HUES6 (cell line): ENCODE data around the gene TAF1.
"Not testable (repeated sequence)": the region's sequence is repeated elsewhere in the genome, so short reads cannot be mapped to it uniquely, and the experiment has no call there.

Experiments used
- H3K27ac ChIP-seq: 2 replicates; pipeline ENCODE4 v1.7.0; 2013; ENCODE audit warnings: low read depth, mild to moderate bottlenecking, low read length, inconsistent platforms
- H3K27me3 ChIP-seq: 2 replicates; pipeline ENCODE4 v1.6.1; 2013; ENCODE audit warnings: low read length; ENCODE audit not compliant: control insufficient read depth, insufficient read depth
- H3K36me3 ChIP-seq: 2 replicates; pipeline ENCODE4 v1.6.1; 2013; ENCODE audit warnings: low read length; ENCODE audit not compliant: control insufficient read depth, insufficient read depth
- H3K4me1 ChIP-seq: 2 replicates; pipeline ENCODE4 v1.6.1; 2013; ENCODE audit warnings: low read length; ENCODE audit not compliant: control insufficient read depth, insufficient read depth
- H3K4me3 ChIP-seq: 2 replicates; pipeline ENCODE4 v1.5.1; 2013; ENCODE audit warnings: low read depth, low read length
- H3K9ac ChIP-seq: one replicate; pipeline ENCODE4 v1.6.1; 2013; ENCODE audit warnings: mild to moderate bottlenecking, low read length
- H3K9me3 ChIP-seq: 2 replicates; pipeline ENCODE4 v1.6.1; 2013; ENCODE audit warnings: low read depth, low read length; ENCODE audit not compliant: control insufficient read depth, insufficient read depth

Gene TAF1

DNA sequence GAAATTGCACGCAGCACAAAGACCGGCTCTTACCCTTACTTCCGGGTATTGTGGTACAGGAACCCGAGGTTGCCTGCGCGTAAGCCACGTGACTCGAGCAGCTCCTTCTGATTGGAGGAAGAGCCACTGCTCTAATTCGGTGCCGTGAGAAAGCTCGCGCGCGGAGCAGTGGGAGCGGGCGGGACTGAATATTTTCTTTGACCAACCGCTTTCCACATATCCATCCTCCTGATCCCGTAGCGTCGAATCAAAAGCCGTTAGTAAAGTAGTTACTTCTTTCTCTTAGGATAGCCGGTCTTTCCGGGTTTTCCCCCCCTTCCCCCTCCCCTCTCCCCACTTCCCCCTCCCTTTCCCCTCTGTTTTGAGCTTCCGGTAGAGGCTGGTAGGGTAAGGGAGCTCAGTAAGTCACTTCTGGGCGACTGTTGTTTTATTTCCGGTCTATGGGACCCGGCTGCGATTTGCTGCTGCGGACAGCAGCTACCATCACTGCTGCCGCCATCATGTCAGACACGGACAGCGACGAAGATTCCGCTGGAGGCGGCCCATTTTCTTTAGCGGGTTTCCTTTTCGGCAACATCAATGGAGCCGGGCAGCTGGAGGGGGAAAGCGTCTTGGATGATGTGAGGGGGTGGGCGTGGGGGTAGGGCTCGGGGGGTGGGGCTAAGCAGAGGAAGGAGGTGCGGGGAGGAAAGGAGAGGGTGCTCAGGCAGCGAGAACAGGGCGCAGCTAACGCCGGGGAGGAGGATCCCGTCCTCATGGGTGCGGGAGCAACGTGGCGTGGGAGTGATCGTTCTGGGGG lies at the start of gene TAF1:
TAF1 (plus strand) TSS at position 483 of the 799 bp plus-strand sequence; CDS start at position 501, 18 bp downstream.
- Histone ChIP-seq H3K9me3 (peaks cover 12% of the 10 kb centered on the region; the same call in 1 of the 2 replicates), H3K9ac (peak within 1 kb of the TSS; percentile 96), H3K4me3 (peak within 1 kb of the TSS; percentile 95), H3K4me1 (no peaks in the 10 kb centered on the region), H3K27ac (peak within 1 kb of the TSS; percentile 88), H3K27me3 (no peaks in the 10 kb centered on the region), H3K36me3 (peaks cover 21% of the 10 kb centered on the region)

DNA sequence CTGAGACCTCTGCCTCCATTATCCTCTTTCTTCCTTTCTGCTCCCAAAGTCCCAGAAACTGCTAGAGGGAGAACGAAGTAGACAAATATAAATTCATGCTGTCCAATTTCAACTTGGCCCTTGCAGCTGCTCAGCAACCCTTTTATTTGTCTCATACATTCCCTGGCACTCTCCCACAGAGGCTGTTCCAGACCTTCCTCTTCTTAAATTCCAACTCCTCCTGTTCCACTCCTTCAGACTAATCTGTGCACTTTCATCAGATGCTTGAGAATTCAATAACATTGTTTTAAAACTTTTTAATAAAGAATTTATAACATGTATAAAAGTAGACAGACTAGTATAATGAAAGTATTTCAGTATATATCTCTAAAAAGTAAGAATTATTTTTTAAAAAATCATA lies 49.2 kb upstream of the TAF1 start:
- not testable (repeated sequence) for H3K9ac ChIP-seq, H3K27ac ChIP-seq, H3K9me3 ChIP-seq, H3K36me3 ChIP-seq, H3K27me3 ChIP-seq, H3K4me3 ChIP-seq, H3K4me1 ChIP-seq

DNA sequence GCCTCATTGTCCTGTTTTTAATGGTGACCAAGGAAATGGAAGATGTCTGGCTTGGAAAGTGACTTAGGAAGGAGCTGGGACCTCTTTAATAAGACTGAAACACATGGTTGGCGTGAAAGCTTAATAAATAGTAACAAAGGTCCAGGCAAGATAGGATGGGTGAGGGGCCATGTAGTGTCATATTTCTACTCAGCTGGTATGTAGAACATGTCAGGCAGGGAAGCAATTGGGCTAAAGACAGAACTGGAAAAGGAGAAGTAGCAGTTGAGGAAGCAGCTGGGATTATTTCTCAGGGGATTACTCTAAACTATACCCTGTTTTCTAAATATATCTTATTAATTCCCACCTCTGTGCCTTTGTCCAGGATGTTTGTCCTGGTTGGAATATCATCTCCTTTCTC lies 46.0 kb upstream of the TAF1 start:
- Histone ChIP-seq H3K9me3 (peaks cover 5% of the 10 kb centered on the region), H3K27ac (no peak overlapping the region), H3K9ac (no peak overlapping the region)

DNA sequence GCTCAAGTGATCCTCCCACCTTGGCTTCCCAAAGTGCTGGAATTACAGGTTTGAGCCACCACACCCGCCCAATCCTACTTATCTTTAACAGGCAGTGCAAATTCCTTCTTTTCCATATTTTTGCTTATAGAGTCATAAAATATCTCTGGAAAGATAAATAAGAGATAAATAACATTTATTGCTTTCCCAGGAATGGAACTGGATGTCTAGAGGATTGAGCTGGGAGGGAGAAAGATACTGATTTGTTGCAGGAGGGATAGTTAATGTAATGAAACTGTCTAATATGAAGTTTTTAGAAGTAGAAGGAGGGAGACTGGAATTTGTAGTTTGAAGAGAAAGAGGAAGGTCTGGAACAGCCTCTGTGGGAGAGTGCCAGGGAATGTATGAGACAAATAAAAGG lies 44.4 kb upstream of the TAF1 start:
- Histone ChIP-seq H3K4me3 (no peak overlapping the region), H3K27me3 (no peaks in the 10 kb centered on the region), H3K27ac (no peak overlapping the region), H3K9me3 (peaks cover 12% of the 10 kb centered on the region), H3K4me1 (no peaks in the 10 kb centered on the region), H3K36me3 (peaks cover 5% of the 10 kb centered on the region; the same call in 1 of the 2 replicates), H3K9ac (no peak overlapping the region)

More for the DNA sequence above, 46.0 kb upstream of the TAF1 start:
- no peak overlapping the region for H3K4me3 ChIP-seq
- no peaks in the 10 kb centered on the region for H3K27me3 ChIP-seq
- peaks cover 5% of the 10 kb centered on the region; the same call in 1 of the 2 replicates for H3K36me3 ChIP-seq
- no peaks in the 10 kb centered on the region for H3K4me1 ChIP-seq

DNA sequence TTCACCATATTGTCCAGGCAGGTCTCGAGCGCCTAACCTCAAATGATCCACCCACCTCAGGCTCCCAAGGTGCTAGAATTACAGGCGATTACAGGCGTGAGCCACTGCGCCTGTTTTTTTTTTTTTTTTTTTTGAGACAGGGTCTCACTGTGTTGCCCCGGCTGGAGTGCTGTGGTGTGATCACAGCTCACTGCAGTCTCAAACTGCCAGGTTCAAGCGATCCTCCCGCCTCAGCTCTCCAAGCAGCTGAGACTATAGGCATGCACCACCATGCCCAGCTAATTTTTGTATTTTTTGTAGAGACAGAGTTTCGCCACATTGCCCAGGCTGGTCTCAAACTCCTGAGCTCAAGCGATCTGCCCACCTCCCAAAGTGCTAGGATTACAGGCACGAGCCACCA lies 41.7 kb upstream of the TAF1 start:
- H3K9ac ChIP-seq, H3K4me3 ChIP-seq, H3K27me3 ChIP-seq, H3K27ac ChIP-seq, H3K36me3 ChIP-seq, H3K4me1 ChIP-seq: not testable (repeated sequence)
- H3K9me3 ChIP-seq, result peaks cover 16% of the 10 kb centered on the region

GRCh38 chrX:71326394-71326793 lies 39.8 kb upstream of the TAF1 start:
- Histone ChIP-seq H3K4me1 (no peaks in the 10 kb centered on the region), H3K27ac (no peak overlapping the region), H3K9me3 (peaks cover 13% of the 10 kb centered on the region), H3K9ac (no peak overlapping the region), H3K36me3 (peaks cover 7% of the 10 kb centered on the region; the same call in 1 of the 2 replicates), H3K4me3 (no peak overlapping the region), H3K27me3 (no peaks in the 10 kb centered on the region)

DNA sequence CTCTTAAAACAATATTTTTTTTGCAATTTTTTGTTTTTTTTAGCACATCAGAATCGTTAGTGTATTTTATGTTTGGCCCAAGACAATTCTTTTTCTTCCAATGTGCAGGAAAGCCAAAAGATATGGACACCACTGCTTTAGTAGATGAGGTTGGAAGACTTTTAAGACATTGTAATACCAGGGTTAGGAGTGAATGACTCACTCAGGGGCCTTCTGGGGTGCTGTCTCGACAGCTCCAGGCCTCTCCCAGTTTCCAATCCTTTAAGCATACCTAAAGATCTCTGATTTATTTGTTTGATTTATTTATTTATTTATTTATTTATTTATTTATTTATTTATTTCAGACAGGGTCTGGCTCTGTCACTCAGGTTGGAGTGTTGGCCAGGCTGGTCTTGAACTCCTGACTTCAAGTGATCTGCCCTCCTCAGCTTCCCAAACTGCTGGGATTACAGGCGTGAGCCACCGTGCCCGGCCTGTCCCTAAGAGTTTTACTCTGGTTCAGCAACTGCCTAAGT lies 16.9 kb upstream of the TAF1 start:
- H3K4me3 ChIP-seq, H3K36me3 ChIP-seq, H3K27me3 ChIP-seq, H3K9me3 ChIP-seq, H3K4me1 ChIP-seq, H3K9ac ChIP-seq, H3K27ac ChIP-seq: not testable (repeated sequence)

DNA sequence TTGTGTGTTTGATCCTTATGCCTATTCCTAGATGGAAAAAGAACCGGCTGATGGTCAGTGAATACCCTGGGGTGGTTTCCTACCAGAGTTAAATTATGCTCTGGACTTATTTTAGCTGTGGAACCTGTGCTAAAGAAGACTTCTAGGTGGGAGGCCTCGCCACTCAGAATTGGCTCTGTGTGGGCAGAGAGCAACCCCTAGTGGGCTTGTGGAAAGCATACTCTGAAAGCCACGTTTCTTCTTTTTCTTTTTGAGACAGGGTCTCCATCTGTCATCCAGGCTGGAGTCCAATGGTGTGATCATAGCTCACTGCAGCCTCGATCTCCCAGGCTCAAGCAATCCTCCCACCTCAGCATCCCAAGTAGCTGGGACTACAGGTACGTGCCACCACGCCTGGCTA lies 16.3 kb upstream of the TAF1 start:
- not testable (repeated sequence) for H3K27me3 ChIP-seq, H3K27ac ChIP-seq, H3K4me1 ChIP-seq, H3K9ac ChIP-seq, H3K9me3 ChIP-seq, H3K36me3 ChIP-seq, H3K4me3 ChIP-seq

- not testable (repeated sequence) for H3K27ac ChIP-seq, H3K9ac ChIP-seq, H3K4me3 ChIP-seq, H3K9me3 ChIP-seq, H3K27me3 ChIP-seq, H3K4me1 ChIP-seq, H3K36me3 ChIP-seq
These were observed 13.7 kb upstream of the TAF1 start for GRCh38 chrX:71352439-71352838.

GRCh38 chrX:71364221-71364620 lies 1.9 kb upstream of the TAF1 start:
- Histone ChIP-seq H3K27me3 (no peaks in the 10 kb centered on the region), H3K9me3 (peaks cover 12% of the 10 kb centered on the region; the same call in 1 of the 2 replicates), H3K36me3 (peaks cover 9% of the 10 kb centered on the region), H3K9ac (no peak overlapping the region), H3K4me1 (no peaks in the 10 kb centered on the region), H3K4me3 (no peak overlapping the region), H3K27ac (no peak overlapping the region)

DNA sequence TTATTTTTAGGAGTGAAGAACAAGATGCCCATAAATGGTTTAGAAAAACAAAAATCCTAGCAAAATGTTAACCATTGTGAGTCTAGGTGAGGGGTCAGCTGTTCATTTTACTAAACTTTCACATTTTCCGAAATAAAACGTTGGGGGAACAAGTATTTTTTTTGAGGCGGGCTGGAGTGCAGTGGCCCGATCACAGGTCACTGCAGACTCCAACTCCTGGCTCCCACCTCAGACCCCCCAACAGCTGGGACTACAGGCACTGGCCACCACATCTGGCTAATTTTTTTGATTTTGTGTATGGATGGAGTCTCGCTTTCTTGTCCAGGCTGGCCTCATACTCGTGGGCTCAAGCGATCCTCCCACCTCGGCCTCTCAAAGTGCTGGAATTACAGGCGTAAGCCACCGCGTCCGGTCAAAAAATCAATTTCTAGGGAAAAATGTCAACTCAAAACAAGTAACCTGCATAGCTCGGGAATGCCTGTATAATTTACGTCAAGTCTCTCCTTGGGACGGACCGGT lies 742 bp upstream of the TAF1 start:
- H3K36me3 ChIP-seq, result peaks cover 15% of the 10 kb centered on the region
- peak overlapping the region; percentile 95 for H3K4me3 ChIP-seq
- H3K4me1 ChIP-seq, result no peaks in the 10 kb centered on the region
- peak overlapping the region; percentile 88 for H3K27ac ChIP-seq
- H3K9me3 ChIP-seq, result peaks cover 12% of the 10 kb centered on the region; the same call in 1 of the 2 replicates
- H3K9ac ChIP-seq, result peak overlapping the region; percentile 94
- no peaks in the 10 kb centered on the region for H3K27me3 ChIP-seq
